Smooth muscle cell of trachea (primary cell): ENCODE results near the gene RHOT2. TPM values are rescaled to one million over a fixed set of nuclear protein-coding genes. Genes with fewer than 3 reads are reported as not detected.

Experiments used
- total RNA-seq: library from RNA; depleted of rRNA; stranded (reverse); fragments of >200 nt; gene quantifications from 2 replicates; pipeline ENCODE4 v1.2.1, GENCODE V29; 2014

The RHOT2 gene
- total RNA-seq, 1 donor from 2014 or later = 51.6 TPM

Other genes with a start within 250 kb of the RHOT2 start
- gene RAB11FIP3, start 242.5 kb upstream of the RHOT2 start, total RNA-seq = 20.8 and 30.6 TPM in 2 replicates
- gene CAPN15, start 140.4 kb upstream of the RHOT2 start, total RNA-seq = 33.5 and 52.9 TPM in 2 replicates
- not detected in 2 replicates for gene PRR35, start 107.7 kb upstream of the RHOT2 start, total RNA-seq
- gene NHLRC4, start 101.1 kb upstream of the RHOT2 start, total RNA-seq = 3.1 and 4.7 TPM in 2 replicates
- 32.3 and 38.7 TPM in 2 replicates for gene PIGQ, start 98.2 kb upstream of the RHOT2 start, total RNA-seq
- 13.2 and 17.4 TPM in 2 replicates for gene RAB40C, start 78.1 kb upstream of the RHOT2 start, total RNA-seq
- gene WFIKKN1, start 37.1 kb upstream of the RHOT2 start, total RNA-seq = 0.29 and 0.50 TPM in 2 replicates
- 91.2 and 122 TPM in 2 replicates for gene METTL26, start 31.8 kb upstream of the RHOT2 start, total RNA-seq
- gene MCRIP2, start 26.3 kb upstream of the RHOT2 start, total RNA-seq = 11.8 and 20.3 TPM in 2 replicates
- 9.4 and 16.3 TPM in 2 replicates for gene WDR90, start 18.8 kb upstream of the RHOT2 start, total RNA-seq
- 4.8 and 9.4 TPM in 2 replicates for gene RHBDL1, start 7.5 kb downstream of the RHOT2 start, total RNA-seq
- gene STUB1, start 12.3 kb downstream of the RHOT2 start, total RNA-seq = 126 and 174 TPM in 2 replicates
- gene JMJD8, start 16.2 kb downstream of the RHOT2 start, total RNA-seq = 31.0 and 55.1 TPM in 2 replicates
- gene WDR24, start 22.3 kb downstream of the RHOT2 start, total RNA-seq = 8.3 and 10.3 TPM in 2 replicates
- 0.17 and 0.29 TPM in 2 replicates for gene FBXL16, start 37.7 kb downstream of the RHOT2 start, total RNA-seq
- 57.7 and 136 TPM in 2 replicates for gene METRN, start 47.0 kb downstream of the RHOT2 start, total RNA-seq
- gene ANTKMT, start 53.0 kb downstream of the RHOT2 start, total RNA-seq = 31.3 and 37.1 TPM in 2 replicates
- gene CCDC78, start 58.3 kb downstream of the RHOT2 start, total RNA-seq = 1.6 and 3.8 TPM in 2 replicates
- gene HAGHL, start 59.0 kb downstream of the RHOT2 start, total RNA-seq = 16.4 and 21.5 TPM in 2 replicates
- gene CIAO3, start 72.9 kb downstream of the RHOT2 start, total RNA-seq = 27.3 and 44.3 TPM in 2 replicates
- gene MSLN, start 92.6 kb downstream of the RHOT2 start, total RNA-seq = 0.17 TPM in 1 of 2 replicates, not detected in the other
- gene RPUSD1, start 120.2 kb downstream of the RHOT2 start, total RNA-seq = 20.5 and 29.6 TPM in 2 replicates
- gene CHTF18, start 120.5 kb downstream of the RHOT2 start, total RNA-seq = 6.9 and 18.3 TPM in 2 replicates
- not detected in 2 replicates for gene GNG13, start 132.6 kb downstream of the RHOT2 start, total RNA-seq